Naive thymus-derived CD8-positive, alpha-beta T cell (primary cell): ENCODE results near the gene BLZF1. TPM values are rescaled to one million over a fixed set of nuclear protein-coding genes. Genes with fewer than 3 reads are reported as not detected.
"Not testable (repeated sequence)": the region's sequence is repeated elsewhere in the genome, so short reads cannot be mapped to it uniquely, and the experiment has no call there.

Experiments
- ATAC-seq, 2 donors: fragments of 150-1000 bp; cut with Tn5 transposase in 1 of 2; sonication (Bioruptor Pico), chemical (Tn5 transposase) in 1 of 2; 1 replicate in 1 of 2; 2 replicates in 1 of 2; pipeline ENCODE4 v1.10.0; 2021; ENCODE audit warnings: mild to moderate bottlenecking in 2 of 2, moderate library complexity in 2 of 2
- POLR2A ChIA-PET: fragments of 350-600 bp; sonication (Branson Sonifier 250); formaldehyde crosslinking; loops from one replicate; lab custom pipeline; 2021; ENCODE audit warnings: antibody characterized with exemption; lab: Charles Lee
- DNase-seq, 10 donors: peaks; one replicate each; pipeline versions ENCODE4 v3.0.0 to v3.0.0-alpha.2; 2020 to 2022
- H3K27ac Mint-ChIP-seq, 10 donors: one replicate each; pipeline ENCODE4 v1.8.0; 2020 to 2022; ENCODE audit warnings: mild to moderate bottlenecking in 10 of 10, mixed read lengths in 10 of 10, moderate library complexity in 4 of 10, inconsistent platforms in 1 of 10
- H3K27me3 Mint-ChIP-seq, 5 donors: one replicate each; pipeline ENCODE4 v1.8.0; 2021 to 2022; ENCODE audit warnings: mixed read lengths in 5 of 5
- H3K36me3 Mint-ChIP-seq, 3 donors: one replicate each; pipeline ENCODE4 v1.8.0; 2020 to 2022; ENCODE audit warnings: mixed read lengths in 3 of 3, mild to moderate bottlenecking in 2 of 3, inconsistent platforms in 1 of 3
- H3K4me1 Mint-ChIP-seq, 4 donors: one replicate each; pipeline ENCODE4 v1.8.0; 2021 to 2022; ENCODE audit warnings: mixed read lengths in 4 of 4
- H3K4me3 Mint-ChIP-seq, 10 donors: one replicate each; pipeline ENCODE4 v1.8.0; 2020 to 2022; ENCODE audit warnings: mild to moderate bottlenecking in 10 of 10, mixed read lengths in 10 of 10, moderate library complexity in 6 of 10, inconsistent platforms in 1 of 10
- H3K9me3 Mint-ChIP-seq, 9 donors: one replicate each; pipeline ENCODE4 v1.8.0; 2020 to 2022; ENCODE audit warnings: mixed read lengths in 9 of 9, mild to moderate bottlenecking in 3 of 9, inconsistent platforms in 1 of 9, moderate library complexity in 1 of 9
- polyA plus RNA-seq, 3 donors: library from polyadenylated mRNA; unstranded; fragments of 300-500 nt; fragmentation: Illumina TruSeq; gene quantifications; one replicate each; pipeline ENCODE4 v1.2.3, GENCODE V29; 2021
- total RNA-seq, 8 experiments: library from RNA in 2 of 8; stranded (reverse) in 2 of 8; gene quantifications; one replicate each; pipeline ENCODE4 v1.2.3 and lab custom pipeline; 2021 to 2026

Gene BLZF1
- total and polyA plus RNA-seq, 5 experiments from 2014 or later: 8.2 to 19.6 (median 10.4) TPM

GRCh38 chr1:169408340-169408739 lies 40.3 kb downstream of the BLZF1 start:
- POLR2A ChIA-PET: not testable (repeated sequence)
- H3K36me3 Mint-ChIP-seq: peaks cover 0 to 35% (median 12%) of the 10 kb centered on the region in 3 donors

GRCh38 chr1:169414952-169415351 lies 47.0 kb downstream of the BLZF1 start:
- no peak overlapping the region for H3K4me3 Mint-ChIP-seq
- H3K9me3 Mint-ChIP-seq: peaks cover 0 to 33% (median 25%) of the 10 kb centered on the region in 9 donors
- DNase-seq (no peak), ATAC-seq (no peak)
- H3K4me1 Mint-ChIP-seq: no peaks in the 10 kb centered on the region
- no peak overlapping the region for H3K27ac Mint-ChIP-seq
- H3K27me3 Mint-ChIP-seq: peaks cover 0 to 4% (median 3%) of the 10 kb centered on the region in 5 donors
- H3K36me3 Mint-ChIP-seq: peaks cover 0 to 15% (median 10%) of the 10 kb centered on the region in 3 donors
- POLR2A ChIA-PET: no interaction called here

More at GRCh38 chr1:169408340-169408739, 40.3 kb downstream of the BLZF1 start:
- H3K27ac Mint-ChIP-seq, H3K4me1 Mint-ChIP-seq, H3K4me3 Mint-ChIP-seq, ATAC-seq, H3K27me3 Mint-ChIP-seq, DNase-seq: not testable (repeated sequence)
- peaks cover 7 to 97% (median 50%) of the 10 kb centered on the region in 9 donors for H3K9me3 Mint-ChIP-seq

- H3K27me3 Mint-ChIP-seq: peaks cover 25 to 45% (median 27%) of the 10 kb centered on the region in 5 donors
- POLR2A ChIA-PET: no interaction called here
- no peaks in the 10 kb centered on the region for H3K9me3 Mint-ChIP-seq
- DNase-seq: no peak
- no peak overlapping the region for H3K4me3 Mint-ChIP-seq
- no peak for ATAC-seq
- no peaks in the 10 kb centered on the region for H3K36me3 Mint-ChIP-seq
- H3K27ac Mint-ChIP-seq: no peak overlapping the region
- H3K4me1 Mint-ChIP-seq: no peaks in the 10 kb centered on the region
Measured at GRCh38 chr1:169421309-169421708, 53.3 kb downstream of the BLZF1 start.

GRCh38 chr1:169426174-169426705 lies 58.2 kb downstream of the BLZF1 start:
- Mint-ChIP-seq H3K27ac (no peak overlapping the region), H3K4me3 (peak overlapping the region in 1 of 10 donors; percentile 95), H3K4me1 (peaks cover 5 to 9% (median 7%) of the 10 kb centered on the region in 4 donors), H3K9me3 (peaks cover 0 to 4% (median 0%) of the 10 kb centered on the region in 9 donors), H3K27me3 (peaks cover 43 to 74% (median 47%) of the 10 kb centered on the region in 5 donors), H3K36me3 (peaks cover 0 to 2% (median 2%) of the 10 kb centered on the region in 3 donors)
- no peak for ATAC-seq
- POLR2A ChIA-PET: no interaction called here
- no peak for DNase-seq

- Mint-ChIP-seq H3K9me3 (peaks cover 0 to 8% (median 4%) of the 10 kb centered on the region in 9 donors), H3K36me3 (peaks cover 0 to 11% (median 2%) of the 10 kb centered on the region in 3 donors), H3K27me3 (peaks cover 40 to 74% (median 52%) of the 10 kb centered on the region in 5 donors), H3K4me3 (peak within 1 kb of the TSS; percentile 81 to 99 (median 95)), H3K4me1 (peaks cover 5 to 9% (median 7%) of the 10 kb centered on the region in 4 donors), H3K27ac (peak within 1 kb of the TSS in 9 of 10 donors; percentile 19 to 94 (median 87))
- POLR2A ChIA-PET: interaction anchor here (0.7 kb wide), 1 partner anchor 59 kb away, joined by 3 read pairs; the partner anchor contains the start of gene BLZF1
- DNase-seq (peak; percentile 36 to 82 (median 58)), ATAC-seq (peak; percentile 96 to 98)
Measured at GRCh38 chr1:169427081-169427641, 59.2 kb downstream of the BLZF1 start, which contains the start of gene CCDC181. CCDC181 (minus strand) TSS chr1:169427474; CDS start chr1:169424927, 2,547 bp downstream.

Other genes with a start within 250 kb of the BLZF1 start
- gene NME7, start 398 bp upstream of the BLZF1 start, total RNA-seq: 10 to 100 TPM; 13.2 to 16.0 TPM
- 10 to 100 TPM; 18.0 to 29.9 (median 19.6) TPM for gene NME7, start 398 bp upstream of the BLZF1 start, polyA plus RNA-seq
- gene CCDC181, start 59.3 kb downstream of the BLZF1 start, total RNA-seq: not detected
- under 1 TPM in 1 of 3 donors, not detected in 2; 0.14 TPM for gene CCDC181, start 59.3 kb downstream of the BLZF1 start, polyA plus RNA-seq
- gene SLC19A2, start 117.7 kb downstream of the BLZF1 start, total RNA-seq: 1 to 10 TPM; 5.4 TPM
- gene SLC19A2, start 117.7 kb downstream of the BLZF1 start, polyA plus RNA-seq: under 1 TPM; 0.19 to 0.29 (median 0.24) TPM
- under 1 TPM; 0.16 to 0.19 TPM for gene F5, start 218.3 kb downstream of the BLZF1 start, total RNA-seq
- under 1 TPM in 2 of 3 donors, not detected in 1; 0.23 to 0.91 TPM for gene F5, start 218.3 kb downstream of the BLZF1 start, polyA plus RNA-seq